Tibial artery (tissue), 4 donors: Measurements from ENCODE around the gene RBM43.

Experiments
- DNase-seq, 2 donors: peaks; one replicate each; pipeline ENCODE4 v3.0.0-alpha.2; 2019
- H3K27ac ChIP-seq, 2 donors: fragments of 200-600 bp; sonication (generic) in 1 of 2; 1 replicate in 1 of 2; 2 replicates in 1 of 2; pipeline ENCODE4 v1.5.1; 2018 to 2019; ENCODE audit warnings: mild to moderate bottlenecking in 1 of 2
- H3K27me3 ChIP-seq, 2 donors: fragments of 200-600 bp; sonication (generic) in 1 of 2; one replicate each; pipeline versions ENCODE4 v1.5.1 to v1.6.0; 2016 to 2019
- H3K36me3 ChIP-seq, 3 donors: fragments of 200-600 bp; sonication (generic) in 2 of 3; one replicate each; pipeline ENCODE4 v1.5.1; 2016 to 2019; ENCODE audit warnings: mild to moderate bottlenecking in 2 of 3
- H3K4me1 ChIP-seq, 4 donors: fragments of 200-600 bp; sonication (generic) in 2 of 4; 1 replicate in 3 of 4; 2 replicates in 1 of 4; pipeline ENCODE4 v1.5.1; 2016 to 2019
- H3K4me3 ChIP-seq, 2 donors: fragments of 200-600 bp; sonication (generic) in 1 of 2; 1 replicate in 1 of 2; 2 replicates in 1 of 2; pipeline ENCODE4 v1.5.1; 2018 to 2019; ENCODE audit warnings: mild to moderate bottlenecking in 2 of 2
- H3K9me3 ChIP-seq, 3 donors: fragments of 200-600 bp; sonication (generic) in 1 of 3; one replicate each; pipeline ENCODE4 v1.5.1; 2016 to 2019
- intact Hi-C: fragments of 100-400 bp; cut with DNase I; formaldehyde crosslinking; loops from one replicate; pipeline ENCODE4 v1.15.0; 2023; ENCODE audit warnings: low total_unique reads
- TF ChIP-seq, protein P1 (sequence below), 2 experiments: fragments of 200-600 bp in 1 of 2; fragments of 450-650 bp in 1 of 2; IDR thresholded peaks; one replicate each; pipeline ENCODE4 v1.5.1; 2017 to 2019; ENCODE audit warnings: antibody characterized with exemption in 2 of 2, mild to moderate bottlenecking in 1 of 2, moderate library complexity in 1 of 2

Gene RBM43

DNA sequence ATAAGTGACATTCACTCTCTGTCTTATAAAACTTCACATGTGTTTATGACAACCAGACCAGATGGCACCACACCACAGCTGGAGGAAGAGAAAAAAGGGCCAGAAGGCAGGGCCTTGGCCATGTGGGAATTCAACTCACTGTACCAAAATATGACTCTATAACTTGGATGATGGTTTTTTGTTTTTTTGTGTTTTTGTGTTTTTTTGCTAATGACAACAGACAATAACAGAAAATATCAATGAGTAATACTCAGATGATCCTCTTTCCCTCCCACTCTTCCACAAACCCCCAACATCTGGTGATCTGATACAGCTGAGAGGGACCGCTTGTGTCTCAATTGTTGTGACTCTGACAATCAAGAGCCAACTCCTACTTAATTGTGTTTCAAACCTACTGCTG lies 15.4 kb upstream of the RBM43 start:
- Histone ChIP-seq H3K27ac (no peak overlapping the region), H3K4me1 (no peaks in the 10 kb centered on the region), H3K36me3 (peaks cover 10 to 61% (median 51%) of the 10 kb centered on the region in 3 donors), H3K9me3 (no peaks in the 10 kb centered on the region), H3K27me3 (no peaks in the 10 kb centered on the region), H3K4me3 (no peak overlapping the region)
- intact Hi-C loops, result no loop called here
- no peak for DNase-seq
- TF ChIP-seq, protein P1, sequence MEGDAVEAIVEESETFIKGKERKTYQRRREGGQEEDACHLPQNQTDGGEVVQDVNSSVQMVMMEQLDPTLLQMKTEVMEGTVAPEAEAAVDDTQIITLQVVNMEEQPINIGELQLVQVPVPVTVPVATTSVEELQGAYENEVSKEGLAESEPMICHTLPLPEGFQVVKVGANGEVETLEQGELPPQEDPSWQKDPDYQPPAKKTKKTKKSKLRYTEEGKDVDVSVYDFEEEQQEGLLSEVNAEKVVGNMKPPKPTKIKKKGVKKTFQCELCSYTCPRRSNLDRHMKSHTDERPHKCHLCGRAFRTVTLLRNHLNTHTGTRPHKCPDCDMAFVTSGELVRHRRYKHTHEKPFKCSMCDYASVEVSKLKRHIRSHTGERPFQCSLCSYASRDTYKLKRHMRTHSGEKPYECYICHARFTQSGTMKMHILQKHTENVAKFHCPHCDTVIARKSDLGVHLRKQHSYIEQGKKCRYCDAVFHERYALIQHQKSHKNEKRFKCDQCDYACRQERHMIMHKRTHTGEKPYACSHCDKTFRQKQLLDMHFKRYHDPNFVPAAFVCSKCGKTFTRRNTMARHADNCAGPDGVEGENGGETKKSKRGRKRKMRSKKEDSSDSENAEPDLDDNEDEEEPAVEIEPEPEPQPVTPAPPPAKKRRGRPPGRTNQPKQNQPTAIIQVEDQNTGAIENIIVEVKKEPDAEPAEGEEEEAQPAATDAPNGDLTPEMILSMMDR (IDR thresholded peaks at IDR 0.05), result no peak

DNA sequence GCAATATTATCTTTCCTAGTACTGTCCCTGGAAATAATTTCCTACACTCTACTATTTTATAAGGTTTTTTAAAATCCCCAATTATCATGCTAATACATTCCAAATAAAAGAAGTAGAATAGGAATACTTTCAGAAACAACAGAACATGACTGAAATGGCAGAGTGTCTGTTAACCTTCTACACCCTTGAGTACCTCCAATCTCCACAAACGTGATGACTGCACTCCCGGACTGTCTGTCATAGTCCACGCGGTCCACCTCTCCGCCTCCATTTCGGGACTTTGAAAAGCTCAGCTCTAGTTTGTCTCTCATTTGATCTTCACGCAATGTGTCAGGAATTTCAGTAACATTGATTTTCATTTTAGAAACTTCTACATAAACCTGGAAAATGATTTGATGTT lies 13.6 kb upstream of the RBM43 start:
- DNase-seq, result no peak
- H3K9me3 ChIP-seq, result no peaks in the 10 kb centered on the region
- H3K4me3 ChIP-seq, result no peak overlapping the region
- no peaks in the 10 kb centered on the region for H3K4me1 ChIP-seq
- TF ChIP-seq, protein P1 (IDR thresholded peaks at IDR 0.05), result no peak
- H3K27me3 ChIP-seq, result no peaks in the 10 kb centered on the region
- intact Hi-C loops, result no loop called here
- H3K27ac ChIP-seq, result no peak overlapping the region
- peaks cover 0 to 55% (median 46%) of the 10 kb centered on the region in 3 donors for H3K36me3 ChIP-seq

DNA sequence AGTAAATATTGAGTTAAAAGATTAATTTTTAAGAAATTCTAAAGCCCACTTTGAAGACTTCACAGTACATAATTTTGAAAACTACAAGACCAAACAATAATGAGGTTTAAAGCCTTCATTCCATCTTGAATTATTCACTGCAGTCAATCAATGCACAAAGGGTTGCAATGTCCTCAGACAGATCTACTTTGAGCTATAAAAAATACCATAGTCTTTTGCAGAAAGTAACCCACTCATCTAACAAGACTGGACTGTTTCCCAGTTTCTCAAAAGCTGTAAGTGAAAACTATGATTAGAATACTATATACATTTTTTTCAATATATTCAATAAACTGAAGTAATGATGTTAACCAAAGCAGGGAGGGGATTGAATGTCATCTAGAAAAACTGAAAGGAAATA lies 10.2 kb upstream of the RBM43 start:
- TF ChIP-seq, protein P1 (IDR thresholded peaks at IDR 0.05), result no peak
- peaks cover 0 to 3% (median 0%) of the 10 kb centered on the region in 4 donors for H3K4me1 ChIP-seq
- H3K4me3 ChIP-seq, result no peak overlapping the region
- no peaks in the 10 kb centered on the region for H3K27me3 ChIP-seq
- intact Hi-C loops, result no loop called here
- peaks cover 0 to 43% (median 19%) of the 10 kb centered on the region in 3 donors for H3K36me3 ChIP-seq
- no peak for DNase-seq
- no peaks in the 10 kb centered on the region for H3K9me3 ChIP-seq
- no peak overlapping the region for H3K27ac ChIP-seq

DNA sequence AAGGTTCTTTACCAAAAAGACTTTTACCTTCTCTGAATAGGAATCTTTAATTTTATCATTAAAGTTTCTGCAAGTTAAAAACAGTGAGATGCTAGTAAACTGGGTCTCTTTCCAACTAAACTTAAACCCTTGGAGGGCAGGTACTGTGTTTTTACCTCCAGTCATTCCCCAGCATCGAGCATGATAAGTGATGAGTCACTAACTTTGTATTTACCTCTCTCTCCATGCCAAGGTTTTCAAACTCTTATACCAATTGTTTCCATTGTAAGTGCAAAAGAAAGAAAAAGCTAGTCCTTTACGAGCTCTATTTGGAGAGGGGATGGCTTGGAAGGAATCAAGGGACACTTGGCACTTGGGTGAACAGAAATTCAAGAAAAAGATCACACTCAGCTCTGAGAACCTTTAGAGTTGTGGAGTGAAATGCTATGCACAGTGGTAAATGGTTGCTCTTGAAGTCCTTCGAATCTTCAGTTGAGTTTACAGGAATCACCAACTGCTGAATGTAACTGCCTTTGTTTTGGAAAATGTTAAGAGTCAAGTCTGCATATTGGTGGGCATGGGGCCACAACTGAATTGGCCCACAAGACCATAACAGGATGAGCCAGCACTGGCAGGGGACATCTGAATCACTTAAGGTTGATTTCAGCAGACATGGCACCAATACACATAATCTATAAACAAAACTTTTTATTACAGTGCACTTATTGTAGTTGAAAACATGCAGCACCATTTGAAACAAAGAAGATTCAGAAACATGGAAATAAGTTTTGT lies 8.3 kb upstream of the RBM43 start:
- Histone ChIP-seq H3K27me3 (no peaks in the 10 kb centered on the region), H3K4me1 (peaks cover 0 to 3% (median 0%) of the 10 kb centered on the region in 4 donors), H3K27ac (no peak overlapping the region), H3K4me3 (no peak overlapping the region), H3K36me3 (peaks cover 0 to 28% (median 7%) of the 10 kb centered on the region in 3 donors), H3K9me3 (no peaks in the 10 kb centered on the region)
- no peak for DNase-seq
- TF ChIP-seq, protein P1 (IDR thresholded peaks at IDR 0.05), result no peak
- intact Hi-C loops, result loop anchor here (10.0 kb wide), 1 partner anchor 145 kb away; no protein-coding TSS in a partner anchor

DNA sequence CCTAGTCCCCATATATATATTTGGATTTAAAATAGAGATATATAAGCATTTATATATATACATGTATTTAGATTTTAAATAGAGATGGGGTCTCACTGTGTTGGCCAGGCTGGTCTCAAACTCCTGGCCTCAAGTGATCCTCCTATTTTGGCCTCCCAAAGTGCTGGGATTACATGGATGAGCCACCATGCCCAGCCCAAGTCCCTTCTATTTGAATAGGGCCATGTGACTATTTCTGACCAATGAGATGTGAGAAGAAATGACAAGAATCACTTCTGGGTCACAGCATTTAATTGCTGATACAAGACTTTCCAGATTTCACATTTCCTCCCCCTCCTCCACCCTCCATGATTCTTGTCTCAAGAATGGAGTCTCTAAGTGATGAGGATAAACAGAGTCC lies 6.4 kb upstream of the RBM43 start:
- H3K36me3 ChIP-seq, result peaks cover 0 to 15% (median 0%) of the 10 kb centered on the region in 3 donors
- TF ChIP-seq, protein P1 (IDR thresholded peaks at IDR 0.05), result no peak
- H3K4me3 ChIP-seq, result no peak overlapping the region
- DNase-seq, result no peak
- H3K9me3 ChIP-seq, result no peaks in the 10 kb centered on the region
- no peak overlapping the region for H3K27ac ChIP-seq
- peaks cover 0 to 3% (median 0%) of the 10 kb centered on the region in 4 donors for H3K4me1 ChIP-seq
- intact Hi-C loops, result loop anchor here (10.0 kb wide), 1 partner anchor 147 kb away; no protein-coding TSS in a partner anchor
- no peaks in the 10 kb centered on the region for H3K27me3 ChIP-seq
